H54 (cell line): Measurements from ENCODE around the gene KIT.

Experiments used
- DNase-seq: peaks from one replicate; pipeline ENCODE4 v3.0.0; 2011; ENCODE audit warnings: low spot score, mixed read lengths; ENCODE audit not compliant: insufficient read length
- FAIRE-seq: peaks from 3 replicates; lab custom pipeline; 2011; peaks lifted over from hg19 to GRCh38; lab: Jason Lieb, UNC
- POLR2A ChIP-seq: IDR thresholded peaks from 2 replicates; pipeline ENCODE4 v1.6.1; 2011; ENCODE audit warnings: low read depth, mild to moderate bottlenecking, low read length

KIT gene

DNA sequence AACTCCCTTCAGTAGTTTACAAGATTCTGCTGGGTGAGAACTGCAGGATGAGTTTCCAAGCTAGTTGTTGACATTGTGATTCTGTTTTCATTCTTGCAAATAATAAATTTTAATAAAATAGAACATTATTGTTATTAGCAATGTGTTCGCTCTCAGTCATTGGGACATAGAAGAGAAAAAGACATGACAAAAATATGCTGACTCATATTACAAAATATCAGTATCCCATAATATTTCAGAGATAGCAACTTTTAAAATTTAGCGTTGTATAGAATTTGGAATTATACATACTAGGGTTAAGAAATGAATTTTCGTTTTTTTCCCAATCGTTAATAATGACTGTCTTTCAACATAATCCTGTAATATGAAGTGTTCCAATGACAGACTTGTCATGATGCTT lies 45.4 kb downstream of the KIT start:
- TF ChIP-seq POLR2A: no peak
- DNase-seq (no peak), FAIRE-seq (no peak)

DNA sequence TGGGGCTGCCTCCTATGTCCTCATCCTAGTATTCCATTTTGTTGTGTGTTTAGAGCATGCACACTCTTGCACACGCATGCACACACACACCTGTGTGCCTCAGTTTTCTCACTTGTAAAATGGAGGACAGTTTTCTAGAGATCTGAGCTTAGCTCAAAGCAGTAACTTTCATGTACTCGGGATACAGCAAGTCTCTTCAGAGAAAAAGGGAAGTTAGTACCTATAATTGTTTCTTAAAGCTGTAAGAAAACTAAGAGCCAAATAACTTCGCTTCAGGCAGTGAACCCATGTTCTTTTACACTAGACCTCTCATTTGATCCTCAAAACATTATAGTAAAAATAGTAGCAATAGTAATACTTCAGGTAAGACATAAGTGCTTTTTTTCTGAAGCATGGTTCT lies 49.6 kb downstream of the KIT start:
- no peak for DNase-seq
- FAIRE-seq: no peak
- TF ChIP-seq POLR2A: no peak

DNA sequence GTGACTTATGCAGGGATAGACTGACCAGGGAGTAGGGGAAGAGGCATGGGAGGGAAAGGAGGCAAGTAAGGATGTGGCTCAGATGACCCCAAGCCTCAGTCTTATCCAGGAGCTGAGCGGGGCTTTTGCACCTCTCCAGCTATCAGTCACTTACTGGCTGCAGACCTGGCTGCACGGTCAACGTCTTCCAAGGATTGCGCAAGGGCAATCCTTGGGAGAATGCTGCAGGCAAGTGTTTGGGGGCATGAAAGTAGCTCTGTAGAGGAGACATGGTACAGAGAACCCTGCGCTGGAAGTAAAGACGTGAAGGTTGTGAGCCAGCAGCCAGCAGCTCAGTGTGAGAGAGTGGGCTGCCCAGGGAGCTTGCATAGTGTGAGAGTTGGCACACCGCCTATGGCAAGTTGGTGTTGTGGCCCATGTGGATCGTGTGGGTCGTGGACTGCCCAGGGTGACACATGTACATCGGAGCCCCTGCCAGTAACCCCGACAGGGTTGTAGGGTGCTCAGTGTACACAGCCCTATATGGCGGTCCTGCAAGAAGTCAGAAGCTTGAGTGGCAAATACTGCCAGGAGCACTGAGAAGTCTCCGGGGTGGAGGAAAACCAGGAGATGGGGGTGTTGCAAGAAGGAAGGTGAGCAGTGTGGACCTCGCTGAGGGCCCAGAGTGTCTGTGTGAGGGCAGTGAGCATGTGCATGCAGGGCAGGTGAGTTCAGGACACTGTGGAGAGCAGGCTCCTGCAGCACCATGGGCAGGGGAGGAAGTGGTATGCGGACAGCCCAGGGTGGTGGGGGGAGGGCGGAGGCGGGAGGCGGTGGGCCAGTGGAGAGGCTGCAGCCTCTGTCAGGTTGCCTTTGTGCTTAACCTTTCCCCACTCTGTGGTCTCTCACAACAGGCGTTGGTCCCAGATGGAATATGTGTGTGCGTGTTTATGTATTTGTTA lies 50.9 kb downstream of the KIT start:
- TF ChIP-seq POLR2A: no peak
- no peak for FAIRE-seq
- DNase-seq: no peak

- FAIRE-seq (no peak), DNase-seq (no peak)
- TF ChIP-seq POLR2A: no peak
Observed at GRCh38 chr4:54709400-54709799, 51.6 kb downstream of the KIT start.

GRCh38 chr4:54712206-54712605 lies 54.4 kb downstream of the KIT start:
- TF ChIP-seq POLR2A: no peak
- DNase-seq: no peak
- no peak for FAIRE-seq

DNA sequence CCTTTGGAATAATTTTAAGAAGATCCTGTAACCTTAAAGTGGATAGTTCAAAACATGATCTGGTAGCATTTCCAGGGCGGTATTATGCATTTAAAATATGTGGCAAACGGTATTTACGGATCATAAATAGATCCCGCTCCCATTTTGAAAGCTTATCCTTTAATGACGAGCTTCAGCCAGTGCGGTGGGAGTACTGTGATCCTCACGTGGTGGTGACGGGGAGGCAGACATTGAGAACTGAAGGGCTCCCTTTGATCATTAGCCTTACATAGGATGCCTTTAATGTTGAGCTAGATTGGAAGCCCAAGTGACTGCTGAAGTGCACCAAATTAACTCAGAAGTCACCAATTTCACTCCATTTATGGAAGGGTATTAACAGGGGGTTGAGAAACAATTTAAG lies 56.9 kb downstream of the KIT start:
- TF ChIP-seq POLR2A: no peak
- FAIRE-seq: no peak
- DNase-seq: no peak

GRCh38 chr4:54716478-54717065 lies 58.8 kb downstream of the KIT start:
- no peak for FAIRE-seq
- TF ChIP-seq POLR2A: no peak
- DNase-seq: no peak

GRCh38 chr4:54717694-54718093 lies 59.9 kb downstream of the KIT start:
- no peak for FAIRE-seq
- DNase-seq: no peak
- TF ChIP-seq POLR2A: no peak

- DNase-seq (no peak), FAIRE-seq (no peak)
- TF ChIP-seq POLR2A: no peak
Observed at GRCh38 chr4:54719378-54719777, 61.6 kb downstream of the KIT start.

GRCh38 chr4:54723220-54723619 lies 65.5 kb downstream of the KIT start:
- no peak for FAIRE-seq
- no peak for TF ChIP-seq POLR2A

GRCh38 chr4:54723820-54724219 lies 66.1 kb downstream of the KIT start:
- TF ChIP-seq POLR2A: no peak
- DNase-seq: no peak
- no peak for FAIRE-seq

More at GRCh38 chr4:54723220-54723619, 65.5 kb downstream of the KIT start:
- no peak for DNase-seq

GRCh38 chr4:54726907-54727306 lies 69.2 kb downstream of the KIT start:
- no peak for FAIRE-seq
- no peak for TF ChIP-seq POLR2A
- DNase-seq: no peak

DNA sequence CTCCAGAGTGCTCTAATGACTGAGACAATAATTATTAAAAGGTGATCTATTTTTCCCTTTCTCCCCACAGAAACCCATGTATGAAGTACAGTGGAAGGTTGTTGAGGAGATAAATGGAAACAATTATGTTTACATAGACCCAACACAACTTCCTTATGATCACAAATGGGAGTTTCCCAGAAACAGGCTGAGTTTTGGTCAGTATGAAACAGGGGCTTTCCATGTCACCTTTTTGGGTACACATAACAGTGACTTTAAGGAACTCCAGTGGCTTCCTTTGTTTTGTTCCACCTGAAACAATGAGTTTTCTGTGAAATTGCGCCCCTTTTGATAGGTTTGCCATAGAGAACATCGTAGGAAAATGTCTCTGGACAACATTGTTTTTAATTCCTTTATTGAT lies 69.6 kb downstream of the KIT start:
- no peak for TF ChIP-seq POLR2A
- FAIRE-seq (no peak), DNase-seq (no peak)

DNA sequence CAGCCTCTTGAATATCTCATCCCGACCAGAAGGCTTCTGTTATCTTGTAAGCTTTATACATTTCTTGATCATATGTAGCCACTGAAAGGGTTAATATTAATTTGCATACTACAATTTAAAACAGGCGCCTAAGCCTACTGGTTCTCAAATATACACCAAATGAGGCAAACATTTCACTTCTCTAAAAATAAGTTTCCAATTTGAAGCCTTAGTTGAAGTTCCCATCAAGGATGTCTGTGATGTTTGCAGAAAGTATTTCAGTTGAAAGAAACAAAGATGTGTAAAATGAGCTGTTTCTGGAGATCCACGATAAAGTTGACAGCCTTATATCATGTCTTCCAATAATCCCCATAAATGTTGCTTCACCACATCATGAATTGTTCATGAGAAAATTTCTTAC lies 70.6 kb downstream of the KIT start:
- FAIRE-seq (no peak), DNase-seq (no peak)

GRCh38 chr4:54729256-54729655 lies 71.5 kb downstream of the KIT start:
- FAIRE-seq (no peak), DNase-seq (no peak)
- no peak for TF ChIP-seq POLR2A

More for the DNA sequence above, 70.6 kb downstream of the KIT start:
- no peak for TF ChIP-seq POLR2A
